GM21737 (cell line): ENCODE measurements around the gene RAPGEF1.

ENCODE experiments used
- ATAC-seq: cut with Tn5 transposase; IDR thresholded peaks from one replicate; pipeline ENCODE4 v1.9.1; 2021; ENCODE audit warnings: mild to moderate bottlenecking, moderate library complexity; ENCODE audit not compliant: unreplicated experiment

The RAPGEF1 gene

DNA sequence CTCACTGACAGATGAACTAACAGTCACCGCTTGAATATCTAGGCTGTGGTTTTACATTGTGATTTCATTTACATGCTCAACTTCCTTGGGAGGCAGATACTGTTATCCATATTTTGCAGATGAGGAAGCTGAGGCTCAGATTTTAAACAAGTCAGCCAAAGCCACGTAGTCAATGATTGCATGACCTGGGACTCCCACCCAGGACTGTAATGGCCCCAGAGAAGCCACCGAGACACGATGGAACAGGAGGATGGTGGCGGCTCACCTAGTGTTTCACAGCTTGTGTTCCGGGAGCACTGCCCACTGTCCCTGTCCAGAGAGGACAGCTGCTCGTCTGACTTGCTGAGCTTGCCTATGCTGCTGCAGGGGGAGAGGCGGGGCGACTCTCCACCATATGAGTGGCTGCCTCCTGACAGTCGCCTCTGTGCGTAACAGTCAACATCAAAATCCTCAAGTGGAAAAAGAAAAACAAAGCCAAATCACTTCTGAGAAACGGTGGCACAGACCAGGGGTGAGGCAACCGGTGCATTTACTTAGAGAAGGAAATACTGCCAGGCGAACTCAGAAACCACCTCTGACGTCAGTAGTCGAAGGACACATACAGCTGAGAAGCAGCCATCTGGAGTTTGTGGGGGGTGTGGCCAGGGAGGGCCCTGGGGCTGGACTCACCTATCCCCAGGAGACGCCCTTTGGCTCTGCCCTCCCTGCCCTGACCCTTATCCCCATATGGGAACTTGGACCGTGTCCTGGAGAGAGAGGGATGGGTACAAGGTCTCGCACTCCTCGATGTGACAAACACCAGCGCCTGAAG is 112.0 kb downstream of the RAPGEF1 start:
- ATAC-seq, result peak; percentile 32

DNA sequence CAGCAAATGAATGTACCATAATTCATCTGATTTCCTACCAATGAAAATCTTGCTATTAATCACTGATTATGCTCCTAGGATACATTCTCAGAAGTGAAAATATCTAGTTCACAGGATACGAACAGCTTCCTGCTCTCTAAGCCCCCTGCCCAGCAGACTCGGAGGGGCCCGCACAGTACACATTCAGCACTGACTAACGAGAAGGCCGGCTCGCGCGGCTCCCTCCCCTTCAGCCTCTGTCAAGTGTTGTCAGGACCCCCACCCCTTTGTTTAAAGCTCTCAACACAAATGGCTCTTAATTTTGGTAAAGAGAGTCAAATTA is 112.6 kb downstream of the RAPGEF1 start:
- ATAC-seq, result no peak

DNA sequence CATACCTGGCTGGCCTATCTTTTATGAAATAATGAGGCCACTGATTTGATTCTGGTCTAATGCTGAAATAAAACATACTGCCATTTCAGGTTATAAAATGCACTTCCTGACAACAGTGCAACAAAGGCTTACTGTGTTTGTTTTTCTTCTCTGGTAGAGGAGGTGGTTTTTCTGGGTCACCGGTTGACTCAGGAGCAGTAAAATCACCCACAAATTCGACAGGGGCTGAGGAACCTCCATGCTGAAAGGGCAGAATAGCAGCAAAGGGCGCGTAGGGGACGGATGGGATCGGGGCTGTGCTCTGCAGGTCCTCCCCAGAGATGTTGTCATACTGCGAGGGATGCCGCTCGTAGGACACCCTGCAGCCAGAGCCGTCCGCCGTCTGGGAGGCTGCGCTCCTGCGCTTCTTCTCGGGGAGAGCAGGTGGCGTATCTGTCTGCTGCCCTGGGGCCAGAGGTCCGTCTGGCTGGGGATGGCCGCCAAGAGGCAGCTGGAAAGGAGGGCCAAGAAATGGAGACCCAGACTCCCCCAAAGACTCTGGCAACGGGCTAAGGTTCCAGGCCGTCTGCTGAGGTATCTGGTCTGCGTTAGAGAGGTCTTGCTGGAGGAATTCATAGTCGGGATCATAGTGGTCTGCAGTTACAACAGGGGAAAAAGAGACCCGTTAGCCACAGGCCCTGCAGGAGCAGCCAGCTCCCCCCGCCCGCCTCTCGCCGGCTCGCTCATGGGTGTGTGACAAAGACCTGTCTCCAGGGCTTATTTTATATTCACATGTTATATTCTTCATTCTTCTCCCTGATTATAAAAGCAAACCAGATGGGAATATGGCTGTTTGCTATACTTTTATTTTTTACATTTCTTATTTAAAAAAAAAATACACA is 113.8 kb downstream of the RAPGEF1 start:
- ATAC-seq, result no peak

DNA sequence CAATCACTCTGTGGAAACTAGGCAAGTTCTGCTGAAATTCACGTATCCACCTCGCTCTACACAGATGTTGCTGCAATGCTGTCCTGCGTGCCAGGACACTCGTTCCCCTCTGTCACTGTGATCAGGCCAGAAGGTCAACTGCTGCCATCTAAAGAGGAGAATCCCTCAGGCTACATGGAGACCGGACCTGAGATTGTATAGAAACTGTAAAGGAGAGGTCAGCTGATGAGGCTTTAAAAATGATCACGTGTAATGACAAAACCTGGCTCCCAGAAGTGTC is 114.4 kb downstream of the RAPGEF1 start:
- ATAC-seq, result no peak

DNA sequence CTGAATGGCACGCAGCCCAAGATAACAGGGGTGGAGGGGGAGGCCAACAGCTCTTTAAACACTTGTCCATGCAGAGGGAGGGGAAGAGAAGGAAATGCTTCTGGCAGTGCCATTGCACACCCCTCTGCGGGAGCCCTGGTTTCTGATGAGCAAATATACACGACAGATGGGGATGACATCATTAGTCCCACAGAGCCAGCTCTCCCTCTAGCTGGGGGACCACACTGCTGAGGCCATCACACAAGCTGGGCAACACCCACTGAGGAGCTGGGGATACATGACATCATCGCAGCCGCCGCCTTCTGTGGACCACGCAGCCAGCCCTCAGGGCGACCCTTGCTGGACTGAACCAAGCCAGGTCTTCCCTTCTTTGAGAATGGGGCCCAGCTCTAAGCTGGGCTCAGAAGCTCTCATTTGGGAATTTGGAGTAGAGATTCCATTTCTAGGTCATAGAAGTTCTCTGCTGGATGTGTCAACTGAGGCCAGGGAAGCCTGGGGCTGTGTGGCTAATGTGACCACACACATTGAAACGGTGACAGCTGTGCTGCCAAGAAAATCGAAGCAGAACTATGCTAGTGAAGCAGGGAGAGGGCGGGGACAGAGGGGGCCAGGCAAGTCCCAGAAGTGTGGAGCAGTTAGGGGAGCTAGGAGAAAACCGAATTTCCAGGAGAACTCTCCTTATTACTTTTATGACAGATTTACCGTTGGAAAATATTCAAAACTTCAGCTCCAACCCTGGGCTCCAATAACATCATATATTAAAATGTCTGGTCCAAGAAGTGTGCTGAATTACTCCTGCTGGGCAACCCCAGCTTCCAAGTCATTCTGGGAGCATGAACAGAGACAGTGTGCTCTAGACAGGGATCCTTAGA is 115.0 kb downstream of the RAPGEF1 start:
- no peak for ATAC-seq

DNA sequence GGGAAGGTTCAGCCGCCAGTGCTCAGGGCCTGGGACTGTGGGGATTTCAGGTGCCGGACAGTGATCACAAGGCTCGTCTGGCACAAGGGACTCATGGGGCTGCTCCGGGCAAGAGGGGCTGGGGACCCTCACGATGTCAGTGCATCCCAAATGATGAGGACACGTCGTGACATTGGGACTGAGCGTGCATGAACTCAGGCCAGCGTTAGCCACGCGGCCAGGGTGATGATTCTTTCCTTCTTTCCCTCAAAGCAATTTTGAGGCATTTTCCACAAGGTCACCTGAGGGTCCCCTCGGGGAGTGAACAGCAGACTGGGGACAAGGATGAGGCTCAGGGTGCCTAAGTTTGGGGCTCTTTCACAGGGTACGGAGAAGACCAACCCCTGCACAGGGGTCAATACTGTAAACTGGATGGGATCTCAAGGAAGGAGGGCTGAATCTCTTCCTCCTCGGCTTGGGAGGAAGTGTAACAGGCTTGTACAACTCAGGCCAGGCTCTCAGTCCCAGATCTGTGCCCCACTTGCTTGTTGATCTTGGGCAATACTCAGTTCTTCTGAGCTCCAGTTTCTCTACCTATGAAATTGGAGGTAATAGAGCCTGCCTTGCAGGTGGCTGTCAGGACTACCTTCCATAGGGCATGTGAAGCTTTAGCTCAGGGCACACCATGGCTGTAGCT is 116.1 kb downstream of the RAPGEF1 start:
- ATAC-seq, result no peak

DNA sequence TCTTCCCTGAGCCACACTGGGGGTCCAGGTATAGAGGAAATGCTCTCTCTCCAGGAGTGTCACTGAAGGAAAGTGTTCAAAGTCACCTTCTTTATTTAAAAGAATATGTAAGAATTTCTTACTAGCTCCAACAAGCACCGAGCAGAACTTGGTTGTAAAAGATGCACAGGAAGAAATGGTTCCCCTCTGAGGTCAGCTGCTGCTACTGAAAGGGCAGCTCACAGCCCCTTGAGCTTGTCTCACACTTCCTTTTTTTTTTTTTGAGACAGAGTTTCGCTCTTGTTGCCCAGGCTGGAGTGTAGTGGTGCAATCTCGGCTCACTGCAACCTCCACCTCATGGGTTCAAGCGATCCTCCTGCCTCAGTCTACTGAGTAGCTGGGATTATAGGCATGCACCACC is 117.4 kb downstream of the RAPGEF1 start:
- no peak for ATAC-seq

DNA sequence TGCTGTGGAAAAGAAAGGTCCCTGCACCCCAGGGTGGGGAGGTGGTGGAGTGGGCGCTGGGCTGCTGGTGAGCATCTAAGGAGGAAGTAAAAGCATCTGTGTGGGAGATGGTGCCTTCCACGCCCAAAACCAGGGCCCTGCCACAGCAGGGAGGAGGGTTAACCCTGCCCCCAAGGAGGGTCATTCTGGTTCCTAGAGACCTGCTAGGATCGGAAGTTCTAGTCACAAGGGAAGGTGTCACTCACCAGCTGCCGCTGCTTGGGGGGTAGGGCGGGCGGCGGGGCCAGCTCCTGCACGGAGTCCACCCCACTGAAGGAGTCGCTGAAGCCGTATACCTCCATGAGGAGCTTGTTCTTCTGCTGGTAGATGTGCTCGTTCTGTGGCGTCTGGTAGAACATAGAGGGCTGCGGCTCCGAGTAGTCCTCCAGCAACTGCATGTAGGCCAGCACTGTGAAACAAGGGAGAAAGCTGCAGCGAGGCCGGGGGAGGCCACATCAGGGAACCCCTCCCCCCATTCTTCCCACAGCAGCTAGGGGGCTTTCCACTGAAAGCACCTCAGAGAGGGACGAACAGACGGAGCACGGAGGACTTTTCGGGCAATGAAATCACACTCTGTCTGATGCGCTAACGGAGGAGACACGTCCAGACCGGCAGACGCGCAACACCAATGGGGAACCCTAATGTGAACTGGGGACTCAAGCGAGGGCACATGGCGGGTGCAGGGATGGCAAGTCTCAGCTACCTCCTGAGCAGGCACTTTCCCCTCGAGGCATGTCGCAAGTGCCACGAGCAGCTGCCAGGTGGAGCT is 118.1 kb downstream of the RAPGEF1 start:
- peak; percentile 54 for ATAC-seq

DNA sequence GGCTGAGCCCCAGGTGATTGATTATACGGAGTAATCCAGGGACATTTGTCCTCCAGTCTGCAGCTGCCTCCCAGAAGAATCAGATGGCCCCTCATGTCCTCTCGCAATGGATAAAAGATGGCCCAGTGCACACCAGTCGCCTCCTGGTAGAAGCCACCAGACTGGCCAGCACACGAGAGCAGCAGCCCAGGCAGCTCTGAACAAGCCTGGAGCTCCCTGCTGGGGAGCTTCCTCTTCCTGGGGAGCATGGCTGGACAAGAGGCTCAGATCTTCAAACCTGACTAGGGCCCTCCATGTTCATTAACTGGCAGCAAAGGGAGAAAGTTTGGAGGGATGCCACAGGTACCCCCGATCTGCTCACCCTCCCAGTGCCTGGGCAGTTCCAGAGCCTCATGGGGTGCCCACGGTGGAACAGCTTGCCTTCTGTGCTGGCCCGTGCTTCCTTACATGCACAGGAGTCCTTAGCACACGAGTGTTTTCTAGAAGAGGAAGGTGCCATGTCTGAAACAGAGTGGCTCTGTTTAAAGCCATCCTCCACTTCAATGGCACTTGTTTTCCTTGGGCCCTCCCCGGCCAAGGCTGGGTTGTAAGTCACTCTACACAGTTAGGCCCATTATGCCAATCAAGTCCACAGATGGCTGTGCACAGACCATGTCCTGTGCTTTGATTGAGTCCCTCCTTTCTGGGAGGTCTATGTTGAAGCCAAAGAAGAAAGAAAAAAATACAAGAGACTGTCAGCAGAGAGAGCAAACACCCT is 118.9 kb downstream of the RAPGEF1 start:
- no peak for ATAC-seq

DNA sequence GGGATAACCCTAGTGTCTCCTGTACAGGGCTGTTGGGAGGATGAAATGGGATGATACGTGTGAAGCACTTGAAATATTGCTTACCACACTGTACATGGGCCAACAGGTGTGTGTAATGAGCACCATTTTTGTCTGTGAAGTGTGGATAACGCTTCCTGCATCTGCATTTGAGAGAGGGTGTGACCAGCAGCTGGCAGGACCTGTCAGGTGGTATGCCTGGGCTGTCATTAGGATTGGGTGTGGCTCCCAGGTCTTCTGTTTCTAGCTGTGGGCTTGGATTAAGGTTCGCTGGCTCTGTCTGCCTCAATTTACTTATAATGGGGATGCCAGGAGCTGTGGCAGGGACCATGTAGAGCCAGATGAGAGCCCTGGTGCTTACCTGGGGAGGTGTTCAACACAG is 120.2 kb downstream of the RAPGEF1 start:
- ATAC-seq, result no peak

DNA sequence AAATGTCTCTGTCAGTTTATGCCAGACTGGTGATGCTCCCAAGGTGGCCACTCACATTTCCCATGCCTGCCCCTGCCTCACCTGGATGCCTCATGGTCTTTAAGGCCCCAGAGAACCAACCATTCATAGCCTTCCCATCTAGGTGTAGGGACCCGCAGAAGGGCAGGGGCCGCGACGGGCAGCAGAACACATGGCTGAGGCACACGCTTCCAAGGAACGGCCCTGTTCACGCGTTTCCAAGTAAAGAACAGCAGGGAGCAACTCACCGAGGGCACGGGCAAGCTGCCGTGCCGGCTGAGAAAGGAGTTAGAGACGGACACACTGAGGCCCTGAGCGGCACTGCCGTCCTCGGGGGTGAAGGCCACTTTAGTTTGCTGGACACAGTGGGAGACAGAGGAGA is 121.1 kb downstream of the RAPGEF1 start:
- ATAC-seq, result no peak

DNA sequence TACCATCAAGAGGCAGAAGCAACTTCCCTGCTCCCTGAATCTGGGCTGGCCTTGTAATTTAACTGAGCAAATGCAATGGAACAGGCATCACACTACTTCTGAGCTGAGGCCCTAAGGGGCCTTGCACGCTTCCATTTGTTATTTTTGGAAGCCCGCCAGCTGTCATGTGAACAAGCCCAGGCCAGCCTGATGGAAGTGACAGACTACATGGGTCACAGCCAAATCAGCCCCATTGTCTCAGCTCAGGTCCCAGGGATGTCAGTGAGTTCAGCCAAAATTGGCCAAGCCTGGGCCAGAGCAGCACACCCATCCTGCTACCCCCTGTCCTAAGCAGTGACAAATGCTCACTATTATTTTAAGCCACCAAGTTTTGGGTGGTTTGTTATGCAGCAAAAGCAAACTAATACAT is 121.8 kb downstream of the RAPGEF1 start:
- ATAC-seq, result no peak

DNA sequence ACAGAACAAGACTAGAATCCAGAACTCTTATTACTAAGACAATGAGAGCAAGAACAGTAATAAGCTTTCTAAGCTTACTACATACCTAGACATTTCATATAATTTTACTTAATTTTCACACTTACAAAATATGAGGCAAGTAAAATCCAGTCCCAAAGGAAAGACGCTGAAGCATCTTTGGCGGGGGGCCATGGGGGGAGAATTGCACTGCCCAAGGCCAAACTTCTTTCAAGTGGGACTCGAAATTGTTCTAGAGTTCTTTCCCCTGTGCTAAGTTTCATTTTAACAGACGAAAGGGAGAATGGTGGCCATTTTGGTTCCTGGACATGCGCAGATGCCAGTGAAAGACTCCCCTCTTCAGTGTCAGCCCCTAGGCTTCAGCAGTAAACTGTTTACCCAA is 122.3 kb downstream of the RAPGEF1 start:
- ATAC-seq, result no peak

DNA sequence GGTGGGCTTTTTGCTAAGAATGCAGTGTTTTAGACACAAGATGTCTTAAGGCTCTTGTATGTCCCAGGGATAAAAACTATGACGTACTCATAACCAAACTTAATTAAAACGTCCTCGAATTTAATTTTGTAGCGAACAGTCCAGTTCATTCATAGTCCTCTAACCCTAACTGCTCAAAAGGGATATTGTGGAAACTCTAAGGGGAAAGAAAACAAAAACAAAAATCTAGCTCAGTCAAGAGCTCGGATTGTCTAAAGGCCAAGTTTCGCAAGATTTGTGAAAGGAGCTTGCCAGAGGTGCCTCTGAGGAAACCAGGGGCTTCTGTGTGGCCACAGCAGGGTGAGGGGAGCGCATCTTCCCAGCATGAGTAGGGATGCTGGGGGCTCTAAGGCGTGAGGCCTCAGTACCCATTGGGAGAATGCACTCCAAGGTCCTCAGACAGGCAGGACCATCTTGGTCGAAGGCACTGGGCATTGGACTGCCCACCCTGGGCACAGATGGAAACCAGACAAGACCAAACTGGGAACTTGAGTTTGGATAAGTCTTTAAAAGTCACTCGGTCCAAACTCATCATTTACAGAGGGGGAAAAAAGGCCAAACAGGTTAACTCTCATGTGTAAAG is 122.8 kb downstream of the RAPGEF1 start:
- no peak for ATAC-seq

DNA sequence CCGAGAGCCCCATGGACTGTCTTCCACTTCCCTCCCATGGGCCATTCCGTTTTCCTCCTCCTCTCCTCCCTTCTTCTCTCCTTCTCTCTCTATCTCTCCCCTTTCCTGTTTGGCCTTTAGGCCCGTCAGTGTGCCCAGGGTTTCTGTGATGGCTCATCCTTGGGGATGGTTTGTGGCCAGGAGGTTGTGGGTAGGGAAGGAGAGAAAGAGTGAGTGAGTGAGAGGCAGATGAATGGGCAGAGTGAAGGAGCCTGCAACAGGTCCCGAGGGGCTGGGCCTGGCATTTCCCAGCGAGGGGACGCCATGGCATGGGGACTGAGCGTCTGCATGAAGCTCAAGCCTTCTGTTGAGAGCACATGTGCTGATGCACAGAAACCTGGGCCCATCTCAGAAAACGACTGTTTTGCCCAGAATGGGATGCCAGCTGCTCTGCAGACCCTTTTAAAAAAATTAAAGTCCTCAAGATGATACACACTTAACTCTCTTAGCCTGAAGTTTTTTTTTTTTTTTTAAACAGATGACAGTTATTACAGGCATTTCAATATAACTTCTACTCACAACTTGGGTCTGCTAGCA is 125.4 kb downstream of the RAPGEF1 start:
- ATAC-seq, result no peak

DNA sequence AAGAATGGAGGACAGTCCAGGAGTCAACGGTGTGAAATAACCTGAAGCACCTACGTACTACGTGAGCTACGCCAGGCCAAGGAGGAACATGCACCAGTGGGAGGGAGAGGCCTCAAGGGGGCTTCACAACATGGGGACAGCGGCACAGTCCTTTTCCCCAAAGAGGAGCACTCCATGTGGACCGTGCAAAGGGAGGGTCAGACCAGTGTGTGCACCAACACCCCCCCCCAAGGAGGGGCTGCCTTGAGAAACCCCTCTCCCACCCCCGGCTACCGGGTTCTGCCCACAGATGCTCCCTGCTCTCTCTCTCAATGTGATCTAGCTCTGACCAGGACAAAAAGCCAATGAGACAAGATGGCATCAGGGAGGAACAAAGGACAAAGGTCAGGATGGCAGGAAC is 126.0 kb downstream of the RAPGEF1 start:
- ATAC-seq, result no peak

DNA sequence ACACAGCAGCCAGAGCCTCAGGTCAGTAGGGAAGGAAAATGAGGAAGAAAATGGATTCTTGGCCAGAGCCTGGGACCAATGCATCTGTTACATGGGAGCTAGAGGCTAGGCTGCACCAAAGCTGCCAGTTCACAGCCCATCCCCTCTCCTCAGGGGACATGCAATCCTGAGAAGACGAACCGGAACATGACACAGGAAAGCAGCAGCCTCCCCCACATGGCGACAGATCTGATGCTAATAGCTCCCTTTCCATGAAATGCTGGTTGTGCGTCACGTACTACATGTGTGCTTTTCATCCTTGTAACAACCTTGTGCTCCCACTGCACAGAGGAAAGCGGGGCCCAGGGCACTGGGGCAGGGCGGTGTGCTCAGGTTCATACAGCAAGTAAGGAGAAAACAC is 127.0 kb downstream of the RAPGEF1 start:
- no peak for ATAC-seq

DNA sequence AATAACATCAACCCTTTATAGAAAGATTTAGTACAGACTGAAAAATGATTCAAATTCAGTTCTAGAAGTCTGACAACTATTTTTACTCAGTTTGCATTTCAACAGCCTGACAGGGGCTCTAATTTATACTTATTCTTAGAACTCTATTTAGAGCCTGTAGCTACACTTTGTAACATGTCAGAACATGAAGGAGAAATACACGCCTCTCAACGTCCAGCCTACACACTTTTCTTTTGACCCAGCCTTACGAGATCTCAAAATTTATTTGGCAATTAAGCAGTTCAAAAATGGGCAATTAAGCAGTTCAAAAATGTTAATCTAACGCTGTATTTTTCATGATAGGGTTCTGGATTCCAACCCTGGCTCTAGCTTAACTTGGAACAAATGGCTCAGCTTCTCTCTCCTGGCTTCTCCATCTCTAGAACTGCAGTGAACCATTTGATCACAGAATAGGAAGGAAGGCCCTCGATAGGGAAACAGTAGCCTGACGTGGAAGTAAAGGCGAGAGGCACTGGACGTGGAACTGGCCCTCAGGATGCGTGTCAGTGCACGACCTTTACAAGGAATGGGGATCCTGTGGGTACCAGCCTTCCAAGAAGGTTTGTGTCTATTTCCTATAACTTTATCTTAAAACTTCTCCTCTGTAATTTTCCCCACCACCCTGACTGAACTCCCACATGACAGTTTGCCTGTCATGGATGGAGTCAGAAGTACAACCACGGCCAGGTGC is 128.1 kb downstream of the RAPGEF1 start:
- ATAC-seq, result no peak
